AG04449 (cell line): ENCODE data around the gene C12orf50.

ENCODE experiments used
- CTCF ChIA-PET: fragments of 350-600 bp; formaldehyde crosslinking; extraction: SDS; loops from one replicate; lab custom pipeline; 2021; ENCODE audit warnings: antibody characterized with exemption; lab: Yijun Ruan, JAX
- POLR2A ChIA-PET: fragments of 400-600, 350-600 bp; formaldehyde crosslinking; extraction: SDS; loops from one replicate; lab custom pipeline; 2020; ENCODE audit warnings: antibody characterized with exemption, inconsistent platforms; lab: Yijun Ruan, JAX
- DNase-seq: peaks from one replicate; pipeline ENCODE4 v3.0.0-alpha.2; 2010; ENCODE audit warnings: low read depth, low spot score
- H3K4me3 ChIP-seq: 2 replicates; pipeline ENCODE4 v1.5.1; 2011; ENCODE audit warnings: low read depth, mild to moderate bottlenecking, control low read depth, low read length
- CTCF ChIP-seq: IDR thresholded peaks from one replicate; pipeline ENCODE4 v1.5.1; 2011; ENCODE audit warnings: mild to moderate bottlenecking, moderate library complexity, low read length, control low read depth, inconsistent platforms; ENCODE audit not compliant: insufficient read depth; ENCODE audit errors: missing control alignments

Gene C12orf50

GRCh38 chr12:88029093-88029665 is at the start of gene C12orf50:
Gene C12orf50 (minus strand): TSS chr12:88029401. CDS start chr12:88026962, 2,439 bp downstream.
- ChIA-PET CTCF (no interaction called here), POLR2A (no interaction called here)
- TF ChIP-seq CTCF, result no peak
- H3K4me3 ChIP-seq, result no peak within 1 kb of the TSS
- no peak for DNase-seq

- TF ChIP-seq CTCF, result no peak
- H3K4me3 ChIP-seq, result no peak overlapping the region
- ChIA-PET POLR2A (no interaction called here), CTCF (interaction anchor here (0.7 to 1.2 kb wide), 2 partner anchors 12 to 16 kb away, joined by 3 to 6 read pairs; no protein-coding TSS in a partner anchor)
- DNase-seq, result no peak
Observed at GRCh38 chr12:88067301-88067700, 38.1 kb upstream of the C12orf50 start.

GRCh38 chr12:88063375-88063774 is 34.2 kb upstream of the C12orf50 start:
- H3K4me3 ChIP-seq, result no peak overlapping the region
- TF ChIP-seq CTCF, result no peak
- no peak for DNase-seq
- ChIA-PET CTCF (interaction anchor here (1.0 kb wide), 1 partner anchor 9 kb away, joined by 3 read pairs; no protein-coding TSS in a partner anchor), POLR2A (no interaction called here)

- POLR2A ChIA-PET, result no interaction called here
- CTCF ChIA-PET, result no interaction called here
- no peak overlapping the region for H3K4me3 ChIP-seq
- no peak for DNase-seq
- no peak for TF ChIP-seq CTCF
Observed at GRCh38 chr12:88062474-88062873, 33.3 kb upstream of the C12orf50 start.

GRCh38 chr12:88058719-88059077 is 29.5 kb upstream of the C12orf50 start:
- ChIA-PET POLR2A (no interaction called here), CTCF (interaction anchor here (1.7 kb wide), 1 partner anchor 9 kb away, joined by 5 read pairs; no protein-coding TSS in a partner anchor)
- no peak for DNase-seq
- no peak overlapping the region for H3K4me3 ChIP-seq
- TF ChIP-seq CTCF, result no peak

- POLR2A ChIA-PET, result no interaction called here
Observed at GRCh38 chr12:88057994-88058718, 29.0 kb upstream of the C12orf50 start.

More at GRCh38 chr12:88057994-88058718, 29.0 kb upstream of the C12orf50 start:
- H3K4me3 ChIP-seq, result no peak overlapping the region
- CTCF ChIA-PET, result interaction anchor here (1.0 to 1.7 kb wide), 2 partner anchors 9 to 15 kb away, joined by 3 to 5 read pairs; no protein-coding TSS in a partner anchor
- TF ChIP-seq CTCF, result no peak
- DNase-seq, result no peak
